H1 (cell line): ENCODE data around the gene OS9. TPM values are rescaled to one million over a fixed set of nuclear protein-coding genes. Genes with fewer than 3 reads are reported as not detected.

Experiments used
- BCL11A ChIP-seq, 2 experiments: IDR thresholded peaks; one replicate each; pipeline ENCODE4 v1.6.1; 2011; ENCODE audit warnings: low read depth in 2 of 2, low read length in 2 of 2, mild to moderate bottlenecking in 2 of 2
- CEBPB ChIP-seq: IDR thresholded peaks from 2 replicates; pipeline ENCODE4 v1.6.1; 2012; ENCODE audit warnings: low read depth, low read length
- FOSL1 ChIP-seq: IDR thresholded peaks from 2 replicates; pipeline ENCODE4 v1.6.1; 2011; ENCODE audit warnings: mild to moderate bottlenecking, low read depth, low read length, moderate library complexity; ENCODE audit not compliant: insufficient read depth
- POU5F1 ChIP-seq: IDR thresholded peaks from 2 replicates; pipeline ENCODE4 v1.6.1; 2011; ENCODE audit warnings: low read depth, mild to moderate bottlenecking, low read length, moderate library complexity
- RXRA ChIP-seq: IDR thresholded peaks from 2 replicates; pipeline ENCODE4 v1.6.1; 2011; ENCODE audit warnings: low read depth, mild to moderate bottlenecking, low read length, moderate library complexity; ENCODE audit not compliant: insufficient read depth
- polyA plus RNA-seq, 7 experiments: library from polyadenylated mRNA; depleted of rRNA in 3 of 7; stranded (reverse) in 5 of 7; unstranded in 2 of 7; fragments of >200 nt in 5 of 7; fragments of 200-250 nt in 2 of 7; gene quantifications; 1 replicate in 5 of 7; 2 replicates in 1 of 7; 4 replicates in 1 of 7; pipeline versions ENCODE4 v1.2.1 to v1.2.3, GENCODE V29; 2011 to 2013; ENCODE audit warnings: missing spikeins in 2 of 7, mixed read lengths in 2 of 7
- total RNA-seq: library from RNA; stranded (reverse); fragmentation: NEBNext Ultra II Directional; extraction: Animal tissue kit (Norgen Biotek cat#: 25700); gene quantifications from 2 replicates; pipeline ENCODE4 v1.2.1, GENCODE V29; 2021
- TF ChIP-seq, protein P1 (sequence below): IDR thresholded peaks from 2 replicates; pipeline ENCODE4 v1.6.1; 2012; ENCODE audit warnings: inconsistent platforms

The OS9 gene
- total and polyA plus RNA-seq, 2 of the 8 experiments (the other 6 are each of a cell fraction or from before 2014, with no cell fraction given) = 71.0 to 108 TPM

DNA sequence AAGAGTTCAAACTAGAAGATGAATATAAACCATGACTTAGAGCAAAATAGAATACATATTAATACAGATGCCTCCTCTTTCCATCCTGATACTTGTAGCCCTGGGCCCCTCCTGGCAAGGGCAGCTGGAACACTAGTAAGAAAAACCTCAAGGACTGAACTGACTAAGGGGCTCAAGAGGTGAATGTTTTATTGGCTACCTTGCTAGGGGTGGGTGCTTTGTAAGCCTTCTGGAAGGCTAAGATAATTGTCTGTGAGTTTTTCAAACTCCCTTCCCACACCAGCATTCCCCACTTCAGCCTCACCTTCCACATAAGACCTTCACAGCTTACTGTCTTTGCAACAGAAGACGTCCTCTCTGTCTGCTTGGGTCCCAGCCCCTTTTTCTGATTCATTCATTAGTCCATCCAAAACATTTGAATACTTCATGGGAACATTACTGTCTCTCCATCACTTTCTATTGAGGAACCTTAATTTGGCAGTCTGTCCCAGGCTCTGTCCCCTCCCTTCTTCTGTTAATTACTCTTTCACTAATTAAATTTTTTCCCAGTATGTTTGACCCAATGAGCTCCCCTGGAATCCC lies 59.9 kb downstream of the OS9 start (continued):
- TF ChIP-seq RXRA = no peak
- TF ChIP-seq BCL11A (IDR thresholded peaks at IDR 0.05; ENCODE audit: low read depth in 2 of 2, low read length in 2 of 2) = no peak
- no peak for TF ChIP-seq CEBPB
- TF ChIP-seq, protein P1, sequence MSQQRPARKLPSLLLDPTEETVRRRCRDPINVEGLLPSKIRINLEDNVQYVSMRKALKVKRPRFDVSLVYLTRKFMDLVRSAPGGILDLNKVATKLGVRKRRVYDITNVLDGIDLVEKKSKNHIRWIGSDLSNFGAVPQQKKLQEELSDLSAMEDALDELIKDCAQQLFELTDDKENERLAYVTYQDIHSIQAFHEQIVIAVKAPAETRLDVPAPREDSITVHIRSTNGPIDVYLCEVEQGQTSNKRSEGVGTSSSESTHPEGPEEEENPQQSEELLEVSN = no peak
- no peak for TF ChIP-seq POU5F1
- no peak for TF ChIP-seq FOSL1
